Measurements from ENCODE around the gene TOX4. TPM values are rescaled to one million over a fixed set of nuclear protein-coding genes. Genes with fewer than 3 reads are reported as not detected.
A peak's percentile ranks its signal among the peaks of the same experiment; 100 is the strongest.

The TOX4 gene
- total and polyA plus RNA-seq, 9 donors: 24.7 to 46.3 (median 39.8) TPM

DNA sequence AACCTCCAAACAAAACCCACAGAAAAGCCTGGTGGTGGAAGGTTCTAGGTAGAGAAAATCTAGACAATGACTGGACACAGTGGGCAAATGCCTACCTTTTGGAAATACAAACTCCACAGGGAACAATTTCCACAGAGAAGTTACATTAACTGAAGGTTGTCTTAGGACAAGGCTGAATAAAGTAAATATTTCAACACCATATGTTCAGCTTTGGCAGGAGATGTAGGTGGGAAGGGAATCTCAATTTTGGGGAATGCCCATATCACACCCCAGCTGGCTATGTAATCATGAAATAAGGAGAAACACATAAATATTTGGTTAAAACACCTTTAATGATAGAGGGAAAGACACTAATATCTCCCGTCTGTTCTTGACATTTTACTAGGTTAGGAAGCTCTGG lies 43.8 kb downstream of the TOX4 start:
- peaks cover 4% of the 10 kb centered on the region for H3K4me1 ChIP-seq (ENCODE audit: control insufficient read depth, insufficient read depth, low read length)
- DNase-seq: no peak
- peaks cover 24% of the 10 kb centered on the region for H3K36me3 ChIP-seq (ENCODE audit: control insufficient read depth, insufficient read depth, low read length)
- H3K4me3 ChIP-seq (ENCODE audit: low read length): no peak overlapping the region
- no peak overlapping the region for H3K27ac ChIP-seq (ENCODE audit: low read length)
- no peaks in the 10 kb centered on the region for H3K9me3 ChIP-seq (replicated peaks; ENCODE audit: control insufficient read depth, low read depth, low read length)
- WGBS (ENCODE audit: insufficient coverage): no CpG with 5 or more reads among the region's 1 CpG
- H3K27me3 ChIP-seq (ENCODE audit: control insufficient read depth, insufficient read depth, low read length): no peaks in the 10 kb centered on the region

DNA sequence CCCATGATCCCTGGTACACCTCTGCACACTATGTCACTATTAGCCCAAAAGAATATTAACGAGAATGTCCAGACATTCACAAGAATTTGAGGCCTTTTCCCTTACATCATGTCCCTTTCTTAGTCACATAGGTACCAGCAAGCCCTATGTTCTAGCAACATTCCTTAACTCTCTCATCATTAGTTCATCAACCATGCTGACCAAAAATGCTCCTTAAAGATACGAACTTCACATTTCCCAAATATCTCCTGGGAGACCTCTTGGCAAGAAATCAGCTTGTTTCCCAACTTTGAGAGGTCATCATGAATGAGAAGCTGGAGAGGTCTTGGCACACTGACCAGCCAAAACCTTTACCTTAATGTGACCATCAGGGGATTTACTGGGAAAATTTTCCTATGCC lies 44.5 kb downstream of the TOX4 start:
- 64% methylated on average over 1 of the region's 2 CpGs for WGBS (ENCODE audit: insufficient coverage)
- H3K4me3 ChIP-seq (ENCODE audit: low read length): no peak overlapping the region
- H3K4me1 ChIP-seq (ENCODE audit: control insufficient read depth, insufficient read depth, low read length): peaks cover 5% of the 10 kb centered on the region
- DNase-seq: no peak
- no peak overlapping the region for H3K27ac ChIP-seq (ENCODE audit: low read length)
- no peaks in the 10 kb centered on the region for H3K9me3 ChIP-seq (replicated peaks; ENCODE audit: control insufficient read depth, low read depth, low read length)
- H3K27me3 ChIP-seq (ENCODE audit: control insufficient read depth, insufficient read depth, low read length): no peaks in the 10 kb centered on the region
- peaks cover 24% of the 10 kb centered on the region for H3K36me3 ChIP-seq (ENCODE audit: control insufficient read depth, insufficient read depth, low read length)

DNA sequence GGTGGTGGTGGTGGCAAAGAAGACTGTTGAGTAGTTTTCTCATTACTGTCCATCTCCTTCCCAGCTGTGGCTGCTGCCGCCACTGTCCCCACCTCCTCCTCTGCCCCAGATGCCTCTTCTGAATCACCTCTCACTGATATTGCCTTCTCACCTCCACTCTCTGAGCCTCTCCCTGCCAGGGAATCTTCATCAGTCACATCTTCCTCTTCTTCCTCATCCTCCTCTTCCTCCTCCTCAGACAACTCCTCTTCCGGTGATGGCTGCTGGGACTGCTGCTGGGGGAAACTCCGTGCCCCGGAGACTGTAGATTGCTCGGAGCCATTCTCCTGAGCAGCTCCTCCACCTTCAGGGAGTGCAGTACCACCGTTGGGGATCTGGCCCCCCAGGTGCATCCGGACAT lies 46.2 kb downstream of the TOX4 start:
- H3K27ac ChIP-seq (ENCODE audit: low read length): no peak overlapping the region
- H3K9me3 ChIP-seq (replicated peaks; ENCODE audit: control insufficient read depth, low read depth, low read length): no peaks in the 10 kb centered on the region
- WGBS (ENCODE audit: insufficient coverage): 93% methylated on average over 6 of the region's 7 CpGs
- H3K4me3 ChIP-seq (ENCODE audit: low read length): no peak overlapping the region
- peaks cover 24% of the 10 kb centered on the region for H3K36me3 ChIP-seq (ENCODE audit: control insufficient read depth, insufficient read depth, low read length)
- H3K27me3 ChIP-seq (ENCODE audit: control insufficient read depth, insufficient read depth, low read length): no peaks in the 10 kb centered on the region
- peaks cover 12% of the 10 kb centered on the region for H3K4me1 ChIP-seq (ENCODE audit: control insufficient read depth, insufficient read depth, low read length)
- DNase-seq: no peak

- no peak for DNase-seq
- no peaks in the 10 kb centered on the region for H3K27me3 ChIP-seq (ENCODE audit: control insufficient read depth, insufficient read depth, low read length)
- peaks cover 12% of the 10 kb centered on the region for H3K4me1 ChIP-seq (ENCODE audit: control insufficient read depth, insufficient read depth, low read length)
- H3K4me3 ChIP-seq (ENCODE audit: low read length): peak overlapping the region; percentile 75
- WGBS (ENCODE audit: insufficient coverage): 86% methylated on average over 8 of the region's 18 CpGs
- no peaks in the 10 kb centered on the region for H3K9me3 ChIP-seq (replicated peaks; ENCODE audit: control insufficient read depth, low read depth, low read length)
- no peak overlapping the region for H3K27ac ChIP-seq (ENCODE audit: low read length)
- peaks cover 24% of the 10 kb centered on the region for H3K36me3 ChIP-seq (ENCODE audit: control insufficient read depth, insufficient read depth, low read length)
These were observed 47.8 kb downstream of the TOX4 start for GRCh38 chr14:21524575-21525490.

GRCh38 chr14:21525571-21525961 lies 48.6 kb downstream of the TOX4 start:
- Histone ChIP-seq H3K4me3 (ENCODE audit: low read length) (peak overlapping the region; percentile 75), H3K4me1 (ENCODE audit: control insufficient read depth, insufficient read depth, low read length) (peaks cover 12% of the 10 kb centered on the region), H3K27me3 (ENCODE audit: control insufficient read depth, insufficient read depth, low read length) (no peaks in the 10 kb centered on the region), H3K36me3 (ENCODE audit: control insufficient read depth, insufficient read depth, low read length) (peaks cover 24% of the 10 kb centered on the region), H3K9me3 (replicated peaks; ENCODE audit: control insufficient read depth, low read depth, low read length) (no peaks in the 10 kb centered on the region), H3K27ac (ENCODE audit: low read length) (no peak overlapping the region)
- peak; percentile 48 for DNase-seq
- 41% methylated on average over 6 of the region's 12 CpGs for WGBS (ENCODE audit: insufficient coverage)

DNA sequence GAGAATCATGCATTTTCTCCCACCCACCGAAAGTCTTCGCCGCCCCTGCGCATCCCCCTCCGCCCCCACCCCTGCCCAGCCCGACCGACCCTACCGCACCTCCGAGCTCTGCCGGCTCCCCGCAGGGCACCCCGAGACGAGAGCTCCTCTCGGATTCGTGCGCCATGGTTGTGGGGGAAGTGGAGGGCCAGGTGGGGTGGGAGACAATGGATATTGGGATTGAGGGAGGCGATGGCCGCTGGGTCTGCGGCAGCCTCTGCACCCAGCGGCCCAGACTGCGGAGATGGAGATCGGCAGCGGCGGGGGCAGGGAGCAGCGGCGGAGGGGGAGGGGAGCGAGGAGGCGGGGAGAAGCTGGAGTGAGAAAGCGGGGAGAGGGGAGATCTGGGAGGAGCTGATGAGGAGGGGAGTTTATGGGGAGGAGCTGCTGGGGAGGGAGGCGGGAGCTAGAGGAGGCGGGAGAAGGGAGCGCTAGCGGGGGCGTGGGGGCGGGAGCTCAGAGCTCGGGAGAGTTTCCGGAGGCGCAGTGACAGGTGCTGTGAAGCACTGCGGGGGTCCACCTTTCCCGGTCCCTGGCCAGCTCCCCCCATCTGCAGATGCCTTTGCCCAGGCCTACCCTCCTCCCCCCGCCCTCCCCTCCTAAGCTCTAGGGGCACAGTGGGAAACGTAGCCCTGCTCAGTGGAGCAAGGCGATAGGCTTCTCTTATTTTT lies 49.1 kb downstream of the TOX4 start, which contains the start of gene SALL2:
TSS of gene SALL2 (minus strand) at position 385 of the 710 bp plus-strand sequence. CDS start at position 166, 219 bp downstream.
- Histone ChIP-seq H3K9me3 (replicated peaks; ENCODE audit: control insufficient read depth, low read depth, low read length) (no peaks in the 10 kb centered on the region), H3K27ac (ENCODE audit: low read length) (peak within 1 kb of the TSS; percentile 35), H3K4me3 (ENCODE audit: low read length) (peak within 1 kb of the TSS; percentile 75), H3K4me1 (ENCODE audit: control insufficient read depth, insufficient read depth, low read length) (peaks cover 12% of the 10 kb centered on the region), H3K36me3 (ENCODE audit: control insufficient read depth, insufficient read depth, low read length) (peaks cover 24% of the 10 kb centered on the region), H3K27me3 (ENCODE audit: control insufficient read depth, insufficient read depth, low read length) (no peaks in the 10 kb centered on the region)
- 1% methylated on average over 29 of the region's 43 CpGs for WGBS (ENCODE audit: insufficient coverage)
- peak; percentile 95 for DNase-seq

- Histone ChIP-seq H3K4me1 (ENCODE audit: control insufficient read depth, insufficient read depth, low read length) (peaks cover 12% of the 10 kb centered on the region), H3K36me3 (ENCODE audit: control insufficient read depth, insufficient read depth, low read length) (peaks cover 22% of the 10 kb centered on the region), H3K4me3 (ENCODE audit: low read length) (peak overlapping the region; percentile 75), H3K27me3 (ENCODE audit: control insufficient read depth, insufficient read depth, low read length) (no peaks in the 10 kb centered on the region), H3K9me3 (replicated peaks; ENCODE audit: control insufficient read depth, low read depth, low read length) (no peaks in the 10 kb centered on the region), H3K27ac (ENCODE audit: low read length) (no peak overlapping the region)
- WGBS (ENCODE audit: insufficient coverage): 7% methylated on average over 5 of the region's 13 CpGs
- no peak for DNase-seq
These were observed 49.8 kb downstream of the TOX4 start for GRCh38 chr14:21526672-21527317.

- no peak for DNase-seq
- peaks cover 12% of the 10 kb centered on the region for H3K4me1 ChIP-seq (ENCODE audit: control insufficient read depth, insufficient read depth, low read length)
- H3K27ac ChIP-seq (ENCODE audit: low read length): no peak overlapping the region
- no CpG with 5 or more reads among the region's 1 CpG for WGBS (ENCODE audit: insufficient coverage)
- no peak overlapping the region for H3K4me3 ChIP-seq (ENCODE audit: low read length)
- H3K36me3 ChIP-seq (ENCODE audit: control insufficient read depth, insufficient read depth, low read length): peaks cover 18% of the 10 kb centered on the region
- no peaks in the 10 kb centered on the region for H3K9me3 ChIP-seq (replicated peaks; ENCODE audit: control insufficient read depth, low read depth, low read length)
- H3K27me3 ChIP-seq (ENCODE audit: control insufficient read depth, insufficient read depth, low read length): no peaks in the 10 kb centered on the region
These were observed 50.3 kb downstream of the TOX4 start for GRCh38 chr14:21527318-21527679.

GRCh38 chr14:21528381-21529348 lies 51.7 kb downstream of the TOX4 start:
- Histone ChIP-seq H3K27ac (ENCODE audit: low read length) (no peak overlapping the region), H3K4me3 (ENCODE audit: low read length) (no peak overlapping the region), H3K4me1 (ENCODE audit: control insufficient read depth, insufficient read depth, low read length) (peaks cover 12% of the 10 kb centered on the region), H3K27me3 (ENCODE audit: control insufficient read depth, insufficient read depth, low read length) (no peaks in the 10 kb centered on the region), H3K9me3 (replicated peaks; ENCODE audit: control insufficient read depth, low read depth, low read length) (no peaks in the 10 kb centered on the region), H3K36me3 (ENCODE audit: control insufficient read depth, insufficient read depth, low read length) (peaks cover 12% of the 10 kb centered on the region)
- WGBS (ENCODE audit: insufficient coverage): 83% methylated on average over 1 of the region's 4 CpGs
- DNase-seq: no peak

Data from muscle of leg (tissue), 11 donors.